K562 (cell line): ENCODE measurements around the gene PCDHGB2. TPM values are rescaled to one million over a fixed set of nuclear protein-coding genes. Genes with fewer than 3 reads are reported as not detected.

ENCODE experiments used
- MAZ ChIP-seq, 2 experiments: fragments of 450-650 bp in 1 of 2; sonication (generic) in 1 of 2; formaldehyde crosslinking; IDR thresholded peaks in 1 of 2; conservative IDR thresholded peaks in 1 of 2; 2 replicates each; pipeline versions ENCODE4 v1.4.0 to v1.5.0; 2020; ENCODE audit warnings: mild to moderate bottlenecking in 1 of 2, missing genetic modification reagents in 1 of 2
- MEF2D ChIP-seq: conservative IDR thresholded peaks from 2 replicates; pipeline ENCODE4 v1.6.1; 2016; ENCODE audit warnings: low read depth, missing genetic modification characterization, missing compliant biosample characterization
- RAD21 ChIP-seq, 2 experiments: fragments of 250-450 bp in 1 of 2; fragments of 450-650 bp in 1 of 2; sonication (Bioruptor Pico) in 1 of 2; formaldehyde crosslinking in 1 of 2; IDR thresholded peaks in 1 of 2; conservative IDR thresholded peaks in 1 of 2; 2 replicates each; pipeline versions ENCODE4 v1.4.0 to v1.8.0; 2020 to 2022; ENCODE audit warnings: mild to moderate bottlenecking in 2 of 2, moderate library complexity in 1 of 2
- RB1 ChIP-seq: fragments of 450-650 bp; IDR thresholded peaks from 2 replicates; pipeline ENCODE4 v1.6.1; 2017; ENCODE audit warnings: low read depth, mild to moderate bottlenecking
- SRSF1 ChIP-seq: fragments of 200-400 bp; formaldehyde crosslinking; IDR thresholded peaks from 2 replicates; pipeline ENCODE4 v1.6.1; 2017; ENCODE audit warnings: mild to moderate bottlenecking, low read depth, low read length, moderate library complexity
- ZNF431 ChIP-seq: sonication (generic); formaldehyde crosslinking; IDR thresholded peaks from 2 replicates; pipeline ENCODE4 v1.8.0; 2022; ENCODE audit warnings: mild to moderate bottlenecking, missing genetic modification reagents
- polyA plus RNA-seq, 8 experiments: library from polyadenylated mRNA; depleted of rRNA in 4 of 8; stranded (reverse) in 5 of 8; unstranded in 3 of 8; fragments of >200 nt; fragmentation: Nextera tagmentation in 2 of 8; fragmentation: Illumina TruSeq in 1 of 8; extraction: Ambion mirVana in 2 of 8; extraction: Trizol in 1 of 8; gene quantifications; 2 replicates each; pipeline versions ENCODE4 v1.2.1 to v1.2.3, GENCODE V29; 2011 to 2014; ENCODE audit warnings: inconsistent platforms in 1 of 8, missing spikeins in 1 of 8
- total RNA-seq, 7 experiments: library from RNA; depleted of rRNA in 6 of 7; stranded (reverse); fragments of >200 nt in 6 of 7; fragmentation: Illumina TruSeq in 2 of 7; extraction: Trizol in 2 of 7; gene quantifications; 2 replicates each; pipeline versions ENCODE4 v1.2.1 to v1.2.3, GENCODE V29; 2011 to 2021; ENCODE audit warnings: low replicate concordance in 1 of 7
- TF ChIP-seq, protein P1 (sequence below): fragments of 250-450 bp; sonication (Bioruptor Pico); IDR thresholded peaks from 2 replicates; pipeline ENCODE4 v1.5.0; 2021; ENCODE audit warnings: mild to moderate bottlenecking, borderline replicate concordance
- TF ChIP-seq, protein P2 (sequence below): fragments of 250-450 bp; sonication (Bioruptor Pico); IDR thresholded peaks from 2 replicates; pipeline ENCODE4 v1.8.0; 2022; ENCODE audit warnings: inconsistent platforms
- TF ChIP-seq, protein P3 (sequence below): fragments of 450-650 bp; IDR thresholded peaks from 2 replicates; pipeline ENCODE4 v1.6.1; 2016
- TF ChIP-seq, protein P4 (sequence below), 2 experiments: fragments of 450-650 bp; IDR thresholded peaks; 2 replicates each; pipeline ENCODE4 v1.6.1; 2016; ENCODE audit warnings: mild to moderate bottlenecking in 2 of 2, borderline replicate concordance in 1 of 2, low read depth in 1 of 2, moderate library complexity in 1 of 2
- TF ChIP-seq, protein P5 (sequence below): fragments of 250-450 bp; sonication (Bioruptor Pico); IDR thresholded peaks from 2 replicates; pipeline ENCODE4 v1.5.0; 2021

Gene PCDHGB2
- total and polyA plus RNA-seq, 9 of the 15 experiments (the other 6 are each of a cell fraction or from before 2014, with no cell fraction given) = 0.06 to 0.54 (median 0.29) TPM; not detected in 1

DNA sequence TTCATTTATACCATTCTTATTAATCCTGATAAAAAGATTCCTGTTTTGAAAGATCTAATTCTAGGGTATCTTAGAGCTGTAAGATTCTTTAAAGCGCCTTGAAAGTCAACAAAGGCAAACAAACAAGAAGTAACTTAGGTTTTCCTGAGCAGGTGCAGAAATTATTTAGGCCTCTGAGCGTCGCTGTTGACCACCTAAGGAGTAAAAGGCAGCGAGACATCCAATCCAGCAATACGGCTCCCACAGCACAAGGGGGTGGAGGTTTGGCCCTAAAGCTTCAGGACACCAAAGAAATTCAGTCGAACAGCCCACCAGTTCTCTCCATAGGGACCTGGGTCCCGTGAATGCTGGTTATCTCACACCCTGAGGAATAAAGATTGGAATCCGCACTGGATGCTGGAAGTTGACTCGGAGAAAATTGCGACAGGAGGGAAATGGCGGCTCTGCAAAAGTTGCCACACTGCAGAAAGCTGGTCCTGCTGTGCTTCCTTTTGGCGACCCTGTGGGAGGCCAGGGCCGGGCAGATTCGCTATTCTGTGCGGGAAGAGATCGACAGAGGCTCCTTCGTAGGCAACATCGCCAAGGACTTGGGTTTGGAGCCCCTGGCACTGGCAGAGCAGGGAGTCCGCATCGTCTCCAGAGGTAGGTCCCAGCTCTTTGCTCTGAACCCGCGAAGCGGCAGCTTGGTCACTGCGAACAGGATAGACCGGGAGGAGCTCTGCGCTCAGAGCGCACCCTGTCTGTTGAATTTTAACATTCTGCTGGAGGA is 21.1 kb upstream of the PCDHGB2 start, which contains the start of gene PCDHGA2 (continued):
- no peak for TF ChIP-seq RB1
- TF ChIP-seq, protein P1, sequence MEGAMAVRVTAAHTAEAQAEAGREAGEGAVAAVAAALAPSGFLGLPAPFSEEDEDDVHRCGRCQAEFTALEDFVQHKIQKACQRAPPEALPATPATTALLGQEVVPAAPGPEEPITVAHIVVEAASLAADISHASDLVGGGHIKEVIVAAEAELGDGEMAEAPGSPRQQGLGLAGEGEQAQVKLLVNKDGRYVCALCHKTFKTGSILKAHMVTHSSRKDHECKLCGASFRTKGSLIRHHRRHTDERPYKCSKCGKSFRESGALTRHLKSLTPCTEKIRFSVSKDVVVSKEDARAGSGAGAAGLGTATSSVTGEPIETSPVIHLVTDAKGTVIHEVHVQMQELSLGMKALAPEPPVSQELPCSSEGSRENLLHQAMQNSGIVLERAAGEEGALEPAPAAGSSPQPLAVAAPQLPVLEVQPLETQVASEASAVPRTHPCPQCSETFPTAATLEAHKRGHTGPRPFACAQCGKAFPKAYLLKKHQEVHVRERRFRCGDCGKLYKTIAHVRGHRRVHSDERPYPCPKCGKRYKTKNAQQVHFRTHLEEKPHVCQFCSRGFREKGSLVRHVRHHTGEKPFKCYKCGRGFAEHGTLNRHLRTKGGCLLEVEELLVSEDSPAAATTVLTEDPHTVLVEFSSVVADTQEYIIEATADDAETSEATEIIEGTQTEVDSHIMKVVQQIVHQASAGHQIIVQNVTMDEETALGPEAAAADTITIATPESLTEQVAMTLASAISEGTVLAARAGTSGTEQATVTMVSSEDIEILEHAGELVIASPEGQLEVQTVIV = no peak
- TF ChIP-seq ZNF431 = no peak
- TF ChIP-seq, protein P2, sequence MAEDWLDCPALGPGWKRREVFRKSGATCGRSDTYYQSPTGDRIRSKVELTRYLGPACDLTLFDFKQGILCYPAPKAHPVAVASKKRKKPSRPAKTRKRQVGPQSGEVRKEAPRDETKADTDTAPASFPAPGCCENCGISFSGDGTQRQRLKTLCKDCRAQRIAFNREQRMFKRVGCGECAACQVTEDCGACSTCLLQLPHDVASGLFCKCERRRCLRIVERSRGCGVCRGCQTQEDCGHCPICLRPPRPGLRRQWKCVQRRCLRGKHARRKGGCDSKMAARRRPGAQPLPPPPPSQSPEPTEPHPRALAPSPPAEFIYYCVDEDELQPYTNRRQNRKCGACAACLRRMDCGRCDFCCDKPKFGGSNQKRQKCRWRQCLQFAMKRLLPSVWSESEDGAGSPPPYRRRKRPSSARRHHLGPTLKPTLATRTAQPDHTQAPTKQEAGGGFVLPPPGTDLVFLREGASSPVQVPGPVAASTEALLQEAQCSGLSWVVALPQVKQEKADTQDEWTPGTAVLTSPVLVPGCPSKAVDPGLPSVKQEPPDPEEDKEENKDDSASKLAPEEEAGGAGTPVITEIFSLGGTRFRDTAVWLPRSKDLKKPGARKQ = no peak
- peak; percentile 35 to 50; a peak in 3 of 4 replicates for TF ChIP-seq RAD21 (CRISPR knock-in tag; conservative IDR thresholded peaks at IDR 0.05 in 1 of 2, IDR thresholded peaks at IDR 0.05 in 1 of 2)
- 0 out of 4 replicates have a peak, but pooled peaks of 1 of the 2 experiments have one; percentile 11 for TF ChIP-seq MAZ (CRISPR knock-in tag; conservative IDR thresholded peaks at IDR 0.05 in 1 of 2, IDR thresholded peaks at IDR 0.05 in 1 of 2)
- no peak for TF ChIP-seq SRSF1
- TF ChIP-seq, protein P3, sequence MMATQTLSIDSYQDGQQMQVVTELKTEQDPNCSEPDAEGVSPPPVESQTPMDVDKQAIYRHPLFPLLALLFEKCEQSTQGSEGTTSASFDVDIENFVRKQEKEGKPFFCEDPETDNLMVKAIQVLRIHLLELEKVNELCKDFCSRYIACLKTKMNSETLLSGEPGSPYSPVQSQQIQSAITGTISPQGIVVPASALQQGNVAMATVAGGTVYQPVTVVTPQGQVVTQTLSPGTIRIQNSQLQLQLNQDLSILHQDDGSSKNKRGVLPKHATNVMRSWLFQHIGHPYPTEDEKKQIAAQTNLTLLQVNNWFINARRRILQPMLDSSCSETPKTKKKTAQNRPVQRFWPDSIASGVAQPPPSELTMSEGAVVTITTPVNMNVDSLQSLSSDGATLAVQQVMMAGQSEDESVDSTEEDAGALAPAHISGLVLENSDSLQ = no peak
- no peak for TF ChIP-seq MEF2D (tag)
- TF ChIP-seq, protein P4, sequence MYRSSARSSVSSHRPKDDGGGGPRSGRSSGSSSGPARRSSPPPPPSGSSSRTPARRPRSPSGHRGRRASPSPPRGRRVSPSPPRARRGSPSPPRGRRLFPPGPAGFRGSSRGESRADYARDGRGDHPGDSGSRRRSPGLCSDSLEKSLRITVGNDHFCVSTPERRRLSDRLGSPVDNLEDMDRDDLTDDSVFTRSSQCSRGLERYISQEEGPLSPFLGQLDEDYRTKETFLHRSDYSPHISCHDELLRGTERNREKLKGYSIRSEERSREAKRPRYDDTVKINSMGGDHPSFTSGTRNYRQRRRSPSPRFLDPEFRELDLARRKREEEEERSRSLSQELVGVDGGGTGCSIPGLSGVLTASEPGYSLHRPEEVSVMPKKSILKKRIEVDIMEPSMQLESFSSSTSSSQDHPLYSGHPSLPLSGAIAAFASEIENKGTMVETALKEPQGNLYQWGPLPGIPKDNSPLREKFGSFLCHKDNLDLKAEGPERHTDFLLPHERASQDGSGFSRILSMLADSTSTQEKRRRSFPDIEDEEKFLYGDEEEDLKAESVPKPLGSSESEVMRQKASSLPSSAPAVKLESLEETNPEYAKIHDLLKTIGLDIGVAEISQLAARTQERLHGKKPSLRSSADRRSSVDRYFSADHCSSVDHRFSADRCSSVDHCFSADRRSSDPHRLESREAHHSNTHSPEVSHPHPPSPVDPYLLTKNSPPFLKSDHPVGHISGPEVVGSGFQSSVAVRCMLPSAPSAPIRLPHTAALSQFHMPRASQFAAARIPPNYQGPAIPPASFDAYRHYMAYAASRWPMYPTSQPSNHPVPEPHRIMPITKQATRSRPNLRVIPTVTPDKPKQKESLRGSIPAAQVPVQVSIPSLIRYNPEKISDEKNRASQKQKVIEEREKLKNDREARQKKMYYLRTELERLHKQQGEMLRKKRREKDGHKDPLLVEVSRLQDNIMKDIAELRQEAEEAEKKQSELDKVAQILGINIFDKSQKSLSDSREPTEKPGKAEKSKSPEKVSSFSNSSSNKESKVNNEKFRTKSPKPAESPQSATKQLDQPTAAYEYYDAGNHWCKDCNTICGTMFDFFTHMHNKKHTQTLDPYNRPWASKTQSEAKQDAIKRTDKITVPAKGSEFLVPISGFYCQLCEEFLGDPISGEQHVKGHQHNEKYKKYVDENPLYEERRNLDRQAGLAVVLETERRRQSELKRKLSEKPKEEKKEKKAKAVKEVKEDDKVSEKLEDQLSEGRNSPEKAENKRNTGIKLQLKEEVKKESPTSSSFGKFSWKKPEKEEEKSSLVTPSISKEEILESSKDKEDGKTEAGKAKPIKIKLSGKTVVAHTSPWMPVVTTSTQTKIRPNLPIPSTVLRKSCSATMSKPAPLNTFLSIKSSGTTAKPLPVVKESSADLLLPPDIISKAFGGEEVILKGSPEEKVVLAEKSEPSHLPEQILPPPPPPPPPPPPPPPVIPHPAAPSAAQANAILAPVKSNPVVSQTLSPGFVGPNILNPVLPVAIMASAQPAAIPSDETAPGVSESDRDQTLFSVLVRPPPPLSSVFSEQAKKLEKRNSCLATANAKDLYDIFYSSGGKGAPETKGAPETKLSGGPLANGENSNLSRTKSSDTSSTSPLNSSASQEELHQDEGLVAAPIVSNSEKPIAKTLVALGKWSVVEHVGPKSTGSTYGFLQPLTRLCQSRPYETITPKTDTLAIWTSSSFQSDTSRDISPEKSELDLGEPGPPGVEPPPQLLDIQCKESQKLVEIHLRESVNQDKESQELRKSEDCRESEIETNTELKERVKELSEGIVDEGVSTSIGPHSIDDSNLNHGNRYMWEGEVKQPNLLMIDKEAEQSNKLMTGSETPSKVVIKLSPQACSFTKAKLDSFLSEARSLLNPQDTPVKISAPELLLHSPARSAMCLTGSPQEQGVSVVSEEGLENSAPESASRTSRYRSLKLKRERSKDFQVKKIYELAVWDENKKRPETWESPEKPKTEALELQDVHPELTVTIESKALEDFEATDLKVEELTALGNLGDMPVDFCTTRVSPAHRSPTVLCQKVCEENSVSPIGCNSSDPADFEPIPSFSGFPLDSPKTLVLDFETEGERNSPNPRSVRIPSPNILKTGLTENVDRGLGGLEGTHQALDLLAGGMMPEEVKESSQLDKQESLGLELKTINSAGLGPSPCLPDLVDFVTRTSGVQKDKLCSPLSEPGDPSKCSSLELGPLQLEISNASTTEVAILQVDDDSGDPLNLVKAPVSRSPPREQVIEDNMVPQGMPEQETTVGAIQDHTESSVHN (IDR thresholded peaks at IDR 0.05; ENCODE audit: borderline replicate concordance in 1 of 2, low read depth in 1 of 2) = no peak
- TF ChIP-seq, protein P5, sequence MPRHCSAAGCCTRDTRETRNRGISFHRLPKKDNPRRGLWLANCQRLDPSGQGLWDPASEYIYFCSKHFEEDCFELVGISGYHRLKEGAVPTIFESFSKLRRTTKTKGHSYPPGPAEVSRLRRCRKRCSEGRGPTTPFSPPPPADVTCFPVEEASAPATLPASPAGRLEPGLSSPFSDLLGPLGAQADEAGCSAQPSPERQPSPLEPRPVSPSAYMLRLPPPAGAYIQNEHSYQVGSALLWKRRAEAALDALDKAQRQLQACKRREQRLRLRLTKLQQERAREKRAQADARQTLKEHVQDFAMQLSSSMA (CRISPR knock-in tag) = no peak
